ENCODE data around the gene ZSCAN21. TPM values are rescaled to one million over a fixed set of nuclear protein-coding genes. Genes with fewer than 3 reads are reported as not detected.
A peak's percentile ranks its signal among the peaks of the same experiment; 100 is the strongest.

The ZSCAN21 gene
- total RNA-seq, 2 donors from 2014 or later, result 3.7 to 6.5 TPM

DNA sequence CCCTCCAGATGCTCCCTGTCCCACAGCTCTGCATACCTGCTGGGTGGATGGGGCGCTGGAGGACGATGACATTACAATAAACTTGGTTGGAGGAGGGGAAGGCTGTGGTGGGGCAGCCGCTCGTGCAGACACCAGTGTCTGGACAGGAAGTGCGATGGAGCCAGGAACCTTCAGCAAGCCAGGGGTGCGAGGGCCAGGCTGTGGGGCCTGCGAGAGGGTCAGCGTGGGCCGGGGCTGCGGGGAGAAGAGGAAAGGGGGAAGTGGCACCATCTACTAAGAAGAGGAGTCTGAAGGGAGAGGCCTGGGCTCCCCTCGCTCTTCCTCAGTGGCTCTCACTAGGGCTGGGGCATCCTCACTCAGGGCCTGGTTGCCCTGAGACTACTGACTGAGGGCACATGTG lies 58.3 kb downstream of the ZSCAN21 start:
- Mint-ChIP-seq H3K9me3 (no peaks in the 10 kb centered on the region), H3K4me3 (no peak overlapping the region), H3K36me3 (ENCODE audit: low read depth) (peaks cover 76% of the 10 kb centered on the region), H3K27me3 (no peaks in the 10 kb centered on the region), H3K4me1 (no peaks in the 10 kb centered on the region), H3K27ac (no peak overlapping the region)
- no peak for ATAC-seq (replicated peaks)

DNA sequence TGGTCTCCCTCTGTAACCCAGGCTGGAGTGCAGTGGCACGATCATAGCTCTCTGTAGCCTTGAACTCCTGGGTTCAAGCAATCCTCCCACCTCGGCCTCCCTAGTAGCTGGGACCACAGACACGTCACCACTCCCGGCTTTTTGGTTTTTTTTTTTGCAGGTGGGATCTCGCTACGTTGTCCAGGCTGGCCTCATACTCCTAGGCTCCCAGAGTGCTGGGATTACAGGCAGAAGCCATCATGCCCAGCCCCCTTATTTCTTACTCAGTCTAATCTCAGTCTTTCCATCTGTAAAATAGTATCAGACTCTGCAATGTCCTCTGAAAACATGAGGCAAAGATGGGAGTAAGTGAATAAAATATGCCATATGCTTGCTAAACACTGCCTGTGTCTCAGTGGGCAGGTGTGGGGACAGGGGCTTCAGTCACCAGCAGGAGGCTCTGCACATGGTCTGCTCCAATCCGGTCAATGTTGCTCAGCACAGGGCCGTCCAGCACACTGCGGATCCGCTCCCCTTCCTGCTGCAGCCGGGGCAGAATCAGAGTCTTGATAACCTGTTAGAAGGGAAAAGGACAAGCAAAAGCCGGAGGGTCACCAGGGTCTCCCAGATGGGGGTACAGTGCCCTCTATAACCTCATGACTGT lies 60.1 kb downstream of the ZSCAN21 start:
- Mint-ChIP-seq H3K27me3 (no peaks in the 10 kb centered on the region), H3K4me1 (no peaks in the 10 kb centered on the region), H3K36me3 (ENCODE audit: low read depth) (peaks cover 73% of the 10 kb centered on the region), H3K4me3 (no peak overlapping the region), H3K27ac (peak overlapping the region; percentile 20), H3K9me3 (no peaks in the 10 kb centered on the region)
- no peak for ATAC-seq (replicated peaks)

DNA sequence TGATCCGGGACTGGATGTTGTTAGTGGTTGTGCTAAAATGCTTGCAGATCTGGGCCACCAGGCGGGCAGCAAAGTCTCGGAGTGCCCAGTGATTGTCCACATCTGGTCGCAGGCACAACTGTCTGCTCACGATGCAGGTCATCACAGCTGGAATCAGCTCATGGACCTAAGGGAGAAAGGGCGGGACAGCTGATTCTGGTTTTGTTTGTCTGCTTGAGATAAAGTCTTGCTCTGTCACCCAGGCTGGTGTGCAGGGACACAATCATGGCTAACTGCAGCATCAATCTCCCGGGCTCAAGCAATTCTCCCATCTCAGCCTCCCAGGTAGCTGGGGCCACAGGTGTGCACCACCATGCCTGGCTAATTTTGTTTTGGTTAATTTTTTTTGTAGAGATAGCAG lies 61.6 kb downstream of the ZSCAN21 start:
- ATAC-seq (replicated peaks), result no peak
- Mint-ChIP-seq H3K27me3 (no peaks in the 10 kb centered on the region), H3K27ac (no peak overlapping the region), H3K9me3 (no peaks in the 10 kb centered on the region), H3K4me3 (no peak overlapping the region), H3K36me3 (ENCODE audit: low read depth) (peaks cover 73% of the 10 kb centered on the region), H3K4me1 (no peaks in the 10 kb centered on the region)

DNA sequence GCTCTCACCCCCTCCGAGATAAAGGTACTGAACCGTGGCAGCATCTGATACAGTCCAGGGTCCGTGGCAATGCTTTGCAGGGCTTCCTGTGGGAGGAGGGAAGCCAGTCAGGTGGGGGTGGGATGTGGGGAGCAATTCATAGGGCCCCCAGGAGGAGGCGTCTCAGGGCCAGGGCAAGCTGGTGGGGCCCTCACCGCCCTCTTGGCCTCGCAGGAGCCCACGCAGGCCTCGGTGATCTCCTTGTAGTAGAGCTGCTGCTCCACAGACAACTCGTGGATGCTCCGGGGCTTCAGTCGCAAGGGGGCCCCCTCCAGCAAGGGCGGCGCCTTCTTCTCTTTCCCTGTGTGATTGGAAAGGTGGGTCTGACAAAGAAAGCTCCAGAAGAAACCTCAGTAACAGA lies 62.3 kb downstream of the ZSCAN21 start:
- H3K4me3 Mint-ChIP-seq, result no peak overlapping the region
- no peak overlapping the region for H3K27ac Mint-ChIP-seq
- no peak for ATAC-seq (replicated peaks)
- H3K9me3 Mint-ChIP-seq, result no peaks in the 10 kb centered on the region
- H3K4me1 Mint-ChIP-seq, result peaks cover 5% of the 10 kb centered on the region
- peaks cover 69% of the 10 kb centered on the region for H3K36me3 Mint-ChIP-seq (ENCODE audit: low read depth)
- no peaks in the 10 kb centered on the region for H3K27me3 Mint-ChIP-seq

Other genes with a start within 250 kb of the ZSCAN21 start
- gene CYP3A43, start 221.8 kb upstream of the ZSCAN21 start, total RNA-seq, result under 1 TPM in 1 of 2 donors, not detected in 1; 0.87 TPM
- gene OR2AE1, start 172.7 kb upstream of the ZSCAN21 start, total RNA-seq, result under 1 TPM; 0.39 to 0.82 TPM
- 10 to 100 TPM; 27.2 to 29.9 TPM for gene TRIM4, start 130.2 kb upstream of the ZSCAN21 start, total RNA-seq
- gene GJC3, start 120.2 kb upstream of the ZSCAN21 start, total RNA-seq, result not detected
- gene AZGP1, start 73.7 kb upstream of the ZSCAN21 start, total RNA-seq, result under 1 TPM; 0.19 to 0.43 TPM
- 10 to 100 TPM; 42.2 to 74.6 TPM for gene ZKSCAN1, start 34.2 kb upstream of the ZSCAN21 start, total RNA-seq
- gene ZNF3, start 31.9 kb downstream of the ZSCAN21 start, total RNA-seq, result 10 to 100 TPM; 16.9 to 17.1 TPM
- gene COPS6, start 39.2 kb downstream of the ZSCAN21 start, total RNA-seq, result 100 to 1,000 TPM in 1 of 2 donors, 10 to 100 TPM in 1; 79.1 to 108 TPM
- 100 to 1,000 TPM; 205 to 388 TPM for gene MCM7, start 51.6 kb downstream of the ZSCAN21 start, total RNA-seq
- gene AP4M1, start 51.9 kb downstream of the ZSCAN21 start, total RNA-seq, result 10 to 100 TPM in 1 of 2 donors, 1 to 10 TPM in 1; 8.2 to 12.7 TPM
- gene TAF6, start 69.6 kb downstream of the ZSCAN21 start, total RNA-seq, result 10 to 100 TPM; 29.6 to 55.0 TPM
- 10 to 100 TPM; 15.0 to 21.6 TPM for gene CNPY4, start 69.9 kb downstream of the ZSCAN21 start, total RNA-seq
- gene MBLAC1, start 77.2 kb downstream of the ZSCAN21 start, total RNA-seq, result 1 to 10 TPM; 3.8 to 4.2 TPM
- 100 to 1,000 TPM; 129 to 132 TPM for gene LAMTOR4, start 99.1 kb downstream of the ZSCAN21 start, total RNA-seq
- gene TRAPPC14, start 108.9 kb downstream of the ZSCAN21 start, total RNA-seq, result 10 to 100 TPM; 15.4 to 22.1 TPM
- 1 to 10 TPM; 1.1 to 3.9 TPM for gene GAL3ST4, start 118.8 kb downstream of the ZSCAN21 start, total RNA-seq
- gene GPC2, start 127.6 kb downstream of the ZSCAN21 start, total RNA-seq, result 1 to 10 TPM; 2.8 to 4.9 TPM
- gene STAG3, start 128.1 kb downstream of the ZSCAN21 start, total RNA-seq, result 10 to 100 TPM in 1 of 2 donors, 1 to 10 TPM in 1; 7.8 to 22.1 TPM
- 10 to 100 TPM; 16.1 to 28.5 TPM for gene PVRIG, start 170.2 kb downstream of the ZSCAN21 start, total RNA-seq

All from activated T-helper 17 cell treated with anti-CD3 and anti-CD28 coated beads, Interleukin-2, amount 50 U/mL, for 72 hours (primary cell).